ENCODE measurements around the gene DUSP5. TPM values are rescaled to one million over a fixed set of nuclear protein-coding genes. Genes with fewer than 3 reads are reported as not detected.

The DUSP5 gene
- total RNA-seq, 1 experiment from 2014 or later, result 30.1 TPM

DNA sequence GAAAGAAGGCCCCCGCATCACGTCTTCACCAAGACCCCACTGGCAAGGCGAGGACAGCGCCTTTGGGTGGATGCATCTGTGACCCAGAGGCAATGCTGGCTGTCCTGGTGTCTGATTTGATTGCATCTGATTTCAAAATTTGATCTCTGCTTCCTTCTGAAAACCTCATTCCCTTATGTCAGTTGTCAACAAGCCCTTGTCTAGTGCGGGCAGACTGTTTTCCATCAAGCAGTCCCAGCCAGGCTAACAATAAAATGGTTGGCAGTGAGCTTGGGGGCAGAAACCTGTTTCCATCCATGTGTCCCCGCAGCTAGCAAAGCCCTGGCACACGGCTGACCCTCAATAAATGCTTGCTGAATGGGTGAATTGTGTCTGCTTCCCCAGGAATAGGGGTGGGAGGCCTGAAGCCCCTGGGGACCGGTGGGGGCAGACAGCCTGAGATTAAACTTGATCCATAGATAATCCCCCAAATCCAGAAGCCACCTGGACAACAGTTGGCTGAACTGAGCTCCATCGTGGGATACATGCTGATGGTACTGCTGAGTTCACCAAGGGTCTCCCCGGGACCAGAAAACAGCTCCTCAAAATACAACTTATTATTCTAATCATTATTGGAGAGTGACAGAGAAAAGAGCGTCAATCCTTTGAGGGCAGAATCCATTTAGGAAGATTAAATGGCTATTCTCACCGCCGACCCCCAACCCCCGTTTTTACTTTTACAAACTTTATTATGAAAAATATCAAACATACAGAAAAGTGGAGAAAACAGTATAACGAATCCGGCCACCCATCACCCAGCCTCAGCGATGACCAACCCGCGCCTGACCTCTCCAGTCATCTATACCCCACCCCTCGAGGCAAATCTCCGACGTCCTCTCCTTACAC, 912 bp upstream of the DUSP5 start:
- TF ChIP-seq, protein P1, sequence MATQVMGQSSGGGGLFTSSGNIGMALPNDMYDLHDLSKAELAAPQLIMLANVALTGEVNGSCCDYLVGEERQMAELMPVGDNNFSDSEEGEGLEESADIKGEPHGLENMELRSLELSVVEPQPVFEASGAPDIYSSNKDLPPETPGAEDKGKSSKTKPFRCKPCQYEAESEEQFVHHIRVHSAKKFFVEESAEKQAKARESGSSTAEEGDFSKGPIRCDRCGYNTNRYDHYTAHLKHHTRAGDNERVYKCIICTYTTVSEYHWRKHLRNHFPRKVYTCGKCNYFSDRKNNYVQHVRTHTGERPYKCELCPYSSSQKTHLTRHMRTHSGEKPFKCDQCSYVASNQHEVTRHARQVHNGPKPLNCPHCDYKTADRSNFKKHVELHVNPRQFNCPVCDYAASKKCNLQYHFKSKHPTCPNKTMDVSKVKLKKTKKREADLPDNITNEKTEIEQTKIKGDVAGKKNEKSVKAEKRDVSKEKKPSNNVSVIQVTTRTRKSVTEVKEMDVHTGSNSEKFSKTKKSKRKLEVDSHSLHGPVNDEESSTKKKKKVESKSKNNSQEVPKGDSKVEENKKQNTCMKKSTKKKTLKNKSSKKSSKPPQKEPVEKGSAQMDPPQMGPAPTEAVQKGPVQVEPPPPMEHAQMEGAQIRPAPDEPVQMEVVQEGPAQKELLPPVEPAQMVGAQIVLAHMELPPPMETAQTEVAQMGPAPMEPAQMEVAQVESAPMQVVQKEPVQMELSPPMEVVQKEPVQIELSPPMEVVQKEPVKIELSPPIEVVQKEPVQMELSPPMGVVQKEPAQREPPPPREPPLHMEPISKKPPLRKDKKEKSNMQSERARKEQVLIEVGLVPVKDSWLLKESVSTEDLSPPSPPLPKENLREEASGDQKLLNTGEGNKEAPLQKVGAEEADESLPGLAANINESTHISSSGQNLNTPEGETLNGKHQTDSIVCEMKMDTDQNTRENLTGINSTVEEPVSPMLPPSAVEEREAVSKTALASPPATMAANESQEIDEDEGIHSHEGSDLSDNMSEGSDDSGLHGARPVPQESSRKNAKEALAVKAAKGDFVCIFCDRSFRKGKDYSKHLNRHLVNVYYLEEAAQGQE (IDR thresholded peaks at IDR 0.05; ENCODE audit: insufficient read depth in 1 of 2, low read depth in 2 of 2, low read length in 1 of 2), result no peak
- CTCF ChIA-PET, result interaction anchor here (0.5 kb wide), 1 partner anchor 191 kb away, joined by 11 read pairs; no protein-coding TSS in a partner anchor

DNA sequence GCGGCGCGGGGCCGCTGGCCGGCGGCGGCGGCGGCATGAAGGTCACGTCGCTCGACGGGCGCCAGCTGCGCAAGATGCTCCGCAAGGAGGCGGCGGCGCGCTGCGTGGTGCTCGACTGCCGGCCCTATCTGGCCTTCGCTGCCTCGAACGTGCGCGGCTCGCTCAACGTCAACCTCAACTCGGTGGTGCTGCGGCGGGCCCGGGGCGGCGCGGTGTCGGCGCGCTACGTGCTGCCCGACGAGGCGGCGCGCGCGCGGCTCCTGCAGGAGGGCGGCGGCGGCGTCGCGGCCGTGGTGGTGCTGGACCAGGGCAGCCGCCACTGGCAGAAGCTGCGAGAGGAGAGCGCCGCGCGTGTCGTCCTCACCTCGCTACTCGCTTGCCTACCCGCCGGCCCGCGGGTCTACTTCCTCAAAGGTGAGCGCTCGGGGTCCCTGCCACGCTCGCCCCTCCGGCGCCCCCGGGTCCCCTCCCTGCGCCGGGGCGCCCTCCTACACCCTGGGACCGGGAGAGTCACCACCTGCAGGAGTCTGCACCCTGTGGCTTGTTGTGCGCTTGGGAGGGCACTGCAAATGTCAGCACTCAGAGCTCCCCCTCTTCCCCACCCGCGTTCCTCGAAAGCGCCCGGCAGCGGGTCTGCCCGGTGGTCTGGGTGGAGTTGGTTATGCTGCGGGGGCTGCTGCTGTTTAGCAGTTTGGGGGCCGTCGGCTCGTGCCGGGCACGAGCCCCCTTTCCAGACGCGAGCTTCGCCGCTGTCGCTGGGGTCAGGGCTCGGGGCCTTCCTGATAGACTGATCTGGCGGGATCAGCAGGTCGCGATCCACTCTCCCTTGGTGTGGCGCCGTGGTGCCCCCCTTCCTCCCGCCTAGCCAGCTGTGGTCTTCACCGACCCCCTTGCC, 627 bp downstream of the DUSP5 start:
- in situ Hi-C loops (cut with HindIII; ENCODE audit: low pct_unique_long_range_greater_than_20kb, low sequenced_read_pairs) (no loop called here), intact Hi-C loops (cut with micrococcal nuclease; ENCODE audit: unreplicated experiment) (loop anchor here (5.0 kb wide), 1 partner anchor 101 kb away; no protein-coding TSS in a partner anchor)
- DNase-seq (ENCODE audit: low read depth, low spot score) (no peak), ATAC-seq (peak; percentile 46)
- peak overlapping the region; percentile 94 for H3K27ac ChIP-seq (ENCODE audit: low read length)
- ChIA-PET CTCF (interaction anchor here (0.6 to 2.1 kb wide), 7 partner anchors 48 to 290 kb away, joined by 3 to 10 read pairs (median 7); partner anchors contain the start of gene SMNDC1), POLR2A (interaction anchor here (0.6 to 1.0 kb wide), 4 partner anchors 14 to 175 kb away, joined by 3 to 6 read pairs (median 4); no protein-coding TSS in a partner anchor)
- H3K4me1 ChIP-seq (ENCODE audit: control insufficient read depth, insufficient read depth, low read length), result peaks cover 56% of the 10 kb centered on the region
- H3K27me3 ChIP-seq (ENCODE audit: control insufficient read depth, insufficient read depth, low read length), result no peaks in the 10 kb centered on the region
- BruUV-seq (replicated peaks), result no TSS peak
- peaks cover 4% of the 10 kb centered on the region; the same call in 1 of the 2 replicates for H3K36me3 ChIP-seq (ENCODE audit: control insufficient read depth, insufficient read depth, low read length)
- peak overlapping the region; percentile 87 to 92 for H3K4me3 ChIP-seq (ENCODE audit: low read depth in 2 of 2, low read length in 2 of 2)
- TF ChIP-seq SIN3A (IDR thresholded peaks at IDR 0.05; ENCODE audit: borderline replicate concordance, insufficient read depth, low read depth, low read length), result 0 out of 2 replicates have a peak, but pooled peaks have one; percentile 43
- TF ChIP-seq, protein P2, sequence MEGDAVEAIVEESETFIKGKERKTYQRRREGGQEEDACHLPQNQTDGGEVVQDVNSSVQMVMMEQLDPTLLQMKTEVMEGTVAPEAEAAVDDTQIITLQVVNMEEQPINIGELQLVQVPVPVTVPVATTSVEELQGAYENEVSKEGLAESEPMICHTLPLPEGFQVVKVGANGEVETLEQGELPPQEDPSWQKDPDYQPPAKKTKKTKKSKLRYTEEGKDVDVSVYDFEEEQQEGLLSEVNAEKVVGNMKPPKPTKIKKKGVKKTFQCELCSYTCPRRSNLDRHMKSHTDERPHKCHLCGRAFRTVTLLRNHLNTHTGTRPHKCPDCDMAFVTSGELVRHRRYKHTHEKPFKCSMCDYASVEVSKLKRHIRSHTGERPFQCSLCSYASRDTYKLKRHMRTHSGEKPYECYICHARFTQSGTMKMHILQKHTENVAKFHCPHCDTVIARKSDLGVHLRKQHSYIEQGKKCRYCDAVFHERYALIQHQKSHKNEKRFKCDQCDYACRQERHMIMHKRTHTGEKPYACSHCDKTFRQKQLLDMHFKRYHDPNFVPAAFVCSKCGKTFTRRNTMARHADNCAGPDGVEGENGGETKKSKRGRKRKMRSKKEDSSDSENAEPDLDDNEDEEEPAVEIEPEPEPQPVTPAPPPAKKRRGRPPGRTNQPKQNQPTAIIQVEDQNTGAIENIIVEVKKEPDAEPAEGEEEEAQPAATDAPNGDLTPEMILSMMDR (IDR thresholded peaks at IDR 0.05), result no peak; the same call in 1 of the 2 replicates
- TF ChIP-seq TCF7L2 (IDR thresholded peaks at IDR 0.05; ENCODE audit: low read depth, low read length), result peak; percentile 59; the same call in 1 of the 2 replicates
- TF ChIP-seq, protein P1 (IDR thresholded peaks at IDR 0.05; ENCODE audit: insufficient read depth in 1 of 2, low read depth in 2 of 2, low read length in 1 of 2), result no peak
- TF ChIP-seq POLR2AphosphoS5 (IDR thresholded peaks at IDR 0.05; ENCODE audit: low read depth, low read length), result no peak
- no peaks in the 10 kb centered on the region for H3K9me3 ChIP-seq (ENCODE audit: control insufficient read depth, insufficient read depth, low read depth, low read length)

More for the DNA sequence above, 912 bp upstream of the DUSP5 start:
- TSS peak; percentile 97 for BruUV-seq (replicated peaks)
- ATAC-seq (no peak), DNase-seq (ENCODE audit: low read depth, low spot score) (no peak)
- peaks cover 40% of the 10 kb centered on the region for H3K4me1 ChIP-seq (ENCODE audit: control insufficient read depth, insufficient read depth, low read length)
- H3K27me3 ChIP-seq (ENCODE audit: control insufficient read depth, insufficient read depth, low read length), result no peaks in the 10 kb centered on the region
- POLR2A ChIA-PET, result interaction anchor here (0.8 kb wide), 1 partner anchor 81 kb away, joined by 4 read pairs; no protein-coding TSS in a partner anchor
- no peaks in the 10 kb centered on the region for H3K9me3 ChIP-seq (ENCODE audit: control insufficient read depth, insufficient read depth, low read depth, low read length)
- in situ Hi-C loops (cut with HindIII; ENCODE audit: low pct_unique_long_range_greater_than_20kb, low sequenced_read_pairs) (no loop called here), intact Hi-C loops (cut with micrococcal nuclease; ENCODE audit: unreplicated experiment) (loop anchor here (5.0 kb wide), 1 partner anchor 99 kb away; no protein-coding TSS in a partner anchor)
- H3K36me3 ChIP-seq (ENCODE audit: control insufficient read depth, insufficient read depth, low read length), result peaks cover 4% of the 10 kb centered on the region; the same call in 1 of the 2 replicates
- H3K27ac ChIP-seq (ENCODE audit: low read length), result peak overlapping the region; percentile 86
- peak overlapping the region; percentile 81 to 92 for H3K4me3 ChIP-seq (ENCODE audit: low read depth in 2 of 2, low read length in 2 of 2)
